ENCODE measurements around the gene MUC5AC.

Gene MUC5AC

GRCh38 chr11:1226226-1226985 lies 68.7 kb downstream of the MUC5AC start:
- DNase-seq (ENCODE audit: low spot score): peak; percentile 33

- DNase-seq (ENCODE audit: low spot score): peak; percentile 64
Observed at GRCh38 chr11:1226986-1227550, 69.3 kb downstream of the MUC5AC start.

- peak; percentile 33 for DNase-seq (ENCODE audit: low spot score)
Observed at GRCh38 chr11:1227551-1228100, 69.9 kb downstream of the MUC5AC start.

- DNase-seq (ENCODE audit: low spot score): peak; percentile 33
Observed at GRCh38 chr11:1228101-1228821, 70.5 kb downstream of the MUC5AC start.

- DNase-seq (ENCODE audit: low spot score): peak; percentile 35
Observed at GRCh38 chr11:1228921-1229451, 71.2 kb downstream of the MUC5AC start.

- DNase-seq (ENCODE audit: low spot score): peak; percentile 30
Observed at GRCh38 chr11:1229471-1230120, 71.8 kb downstream of the MUC5AC start.

GRCh38 chr11:1230121-1230455 lies 72.3 kb downstream of the MUC5AC start:
- peak; percentile 21 for DNase-seq (ENCODE audit: low spot score)

GRCh38 chr11:1230456-1231395 lies 73.0 kb downstream of the MUC5AC start:
- peak; percentile 45 for DNase-seq (ENCODE audit: low spot score)

- peak; percentile 32 for DNase-seq (ENCODE audit: low spot score)
Observed at GRCh38 chr11:1231396-1232020, 73.8 kb downstream of the MUC5AC start.

GRCh38 chr11:1232021-1232882 lies 74.5 kb downstream of the MUC5AC start:
- peak; percentile 26 for DNase-seq (ENCODE audit: low spot score)

GRCh38 chr11:1232883-1233321 lies 75.1 kb downstream of the MUC5AC start:
- peak; percentile 33 for DNase-seq (ENCODE audit: low spot score)

- peak; percentile 48 for DNase-seq (ENCODE audit: low spot score)
Observed at GRCh38 chr11:1233351-1234053, 75.7 kb downstream of the MUC5AC start.

GRCh38 chr11:1234054-1234720 lies 76.4 kb downstream of the MUC5AC start:
- peak; percentile 34 for DNase-seq (ENCODE audit: low spot score)

GRCh38 chr11:1234771-1235305 lies 77.1 kb downstream of the MUC5AC start:
- DNase-seq (ENCODE audit: low spot score): peak; percentile 40

- peak; percentile 39 for DNase-seq (ENCODE audit: low spot score)
Observed at GRCh38 chr11:1235306-1235900, 77.7 kb downstream of the MUC5AC start.

- DNase-seq (ENCODE audit: low spot score): peak; percentile 32
Observed at GRCh38 chr11:1235901-1236315, 78.2 kb downstream of the MUC5AC start.

- no peak for DNase-seq (ENCODE audit: low spot score)
Observed at GRCh38 chr11:1236316-1237127, 78.8 kb downstream of the MUC5AC start.
